Right atrium auricular region (tissue), 2 donors: Measurements from ENCODE around the gene SAP25. TPM values are rescaled to one million over a fixed set of nuclear protein-coding genes. Genes with fewer than 3 reads are reported as not detected.
"Not testable (repeated sequence)": the region's sequence is repeated elsewhere in the genome, so short reads cannot be mapped to it uniquely, and the experiment has no call there.

Source experiments
- DNase-seq: peaks from one replicate; pipeline ENCODE4 v3.0.0-alpha.2; 2019; ENCODE audit warnings: low spot score
- H3K27ac ChIP-seq, 2 donors: fragments of 200-600 bp; sonication (generic); 1 replicate in 1 of 2; 2 replicates in 1 of 2; pipeline ENCODE4 v1.5.1; 2016 to 2019
- H3K27me3 ChIP-seq, 2 donors: fragments of 200-600 bp; sonication (generic); one replicate each; pipeline versions ENCODE4 v1.5.1 to v1.6.0; 2017 to 2019
- H3K36me3 ChIP-seq: fragments of 200-600 bp; sonication (generic); one replicate; pipeline ENCODE4 v1.5.1; 2016
- H3K4me1 ChIP-seq, 2 donors: fragments of 200-600 bp; sonication (generic); one replicate each; pipeline versions ENCODE4 v1.5.1 to v1.6.0; 2017 to 2019
- H3K4me3 ChIP-seq, 2 donors: fragments of 200-600 bp; sonication (generic); 1 replicate in 1 of 2; 2 replicates in 1 of 2; pipeline ENCODE4 v1.5.1; 2017 to 2019; ENCODE audit warnings: mild to moderate bottlenecking in 1 of 2, moderate library complexity in 1 of 2
- H3K9me3 ChIP-seq, 2 donors: fragments of 200-600 bp; sonication (generic); one replicate each; pipeline ENCODE4 v1.5.1; 2019
- CTCF ChIP-seq, 2 donors: fragments of 200-600 bp; sonication (generic); IDR thresholded peaks; one replicate each; pipeline ENCODE4 v1.5.1; 2019; ENCODE audit warnings: antibody characterized with exemption in 2 of 2
- total RNA-seq, 2 donors: library from RNA; depleted of rRNA; stranded (reverse); fragments of >200 nt; gene quantifications; one replicate each; pipeline ENCODE4 v1.1.0, GENCODE V29; 2016

SAP25 gene
- total RNA-seq, 2 donors from 2014 or later = not detected

- peaks cover 24% of the 10 kb centered on the region for H3K36me3 ChIP-seq
- H3K4me1 ChIP-seq = peaks cover 0 to 7% of the 10 kb centered on the region in 2 donors
- H3K27me3 ChIP-seq = no peaks in the 10 kb centered on the region
- DNase-seq = no peak
- no peaks in the 10 kb centered on the region for H3K9me3 ChIP-seq
- TF ChIP-seq CTCF (IDR thresholded peaks at IDR 0.05) = no peak
- H3K27ac ChIP-seq = no peak overlapping the region
- H3K4me3 ChIP-seq = no peak overlapping the region
Observed at GRCh38 chr7:100553032-100553431, 20.7 kb downstream of the SAP25 start.

- H3K9me3 ChIP-seq = no peaks in the 10 kb centered on the region
- DNase-seq = no peak
- TF ChIP-seq CTCF (IDR thresholded peaks at IDR 0.05) = no peak
- no peak overlapping the region for H3K27ac ChIP-seq
- H3K4me1 ChIP-seq = peaks cover 0 to 12% of the 10 kb centered on the region in 2 donors
- peaks cover 24% of the 10 kb centered on the region for H3K36me3 ChIP-seq
- no peaks in the 10 kb centered on the region for H3K27me3 ChIP-seq
- H3K4me3 ChIP-seq = no peak overlapping the region
Observed at GRCh38 chr7:100552532-100552931, 21.2 kb downstream of the SAP25 start.

- not testable (repeated sequence) for H3K27me3 ChIP-seq, H3K4me3 ChIP-seq, DNase-seq, H3K9me3 ChIP-seq
- Histone ChIP-seq H3K36me3 (peaks cover 13% of the 10 kb centered on the region), H3K4me1 (peaks cover 0 to 53% of the 10 kb centered on the region in 2 donors), H3K27ac (peak overlapping the region; percentile 85 to 88)
Observed at GRCh38 chr7:100548446-100548845, 25.3 kb downstream of the SAP25 start.

- H3K9me3 ChIP-seq = no peaks in the 10 kb centered on the region
- peaks cover 8% of the 10 kb centered on the region for H3K36me3 ChIP-seq
- H3K27ac ChIP-seq = peak overlapping the region; percentile 85 to 88
- no peak overlapping the region for H3K4me3 ChIP-seq
- no peak for DNase-seq
- H3K27me3 ChIP-seq = no peaks in the 10 kb centered on the region
- H3K4me1 ChIP-seq = peaks cover 0 to 53% of the 10 kb centered on the region in 2 donors
- no peak for TF ChIP-seq CTCF (IDR thresholded peaks at IDR 0.05)
Observed at GRCh38 chr7:100547872-100548271, 25.8 kb downstream of the SAP25 start.

- peak overlapping the region; percentile 85 to 88 for H3K27ac ChIP-seq
- no peak for TF ChIP-seq CTCF (IDR thresholded peaks at IDR 0.05)
- no peak overlapping the region for H3K4me3 ChIP-seq
- H3K36me3 ChIP-seq = peaks cover under 1% of the 10 kb centered on the region
- peaks cover 0 to 53% of the 10 kb centered on the region in 2 donors for H3K4me1 ChIP-seq
- no peak for DNase-seq
- no peaks in the 10 kb centered on the region for H3K27me3 ChIP-seq
- no peaks in the 10 kb centered on the region for H3K9me3 ChIP-seq
Observed at GRCh38 chr7:100546926-100547800, 26.5 kb downstream of the SAP25 start.

GRCh38 chr7:100546129-100546925 lies 27.4 kb downstream of the SAP25 start:
- Histone ChIP-seq H3K4me3 (no peak overlapping the region), H3K27me3 (no peaks in the 10 kb centered on the region), H3K4me1 (peaks cover 0 to 53% of the 10 kb centered on the region in 2 donors), H3K36me3 (no peaks in the 10 kb centered on the region), H3K27ac (peak overlapping the region; percentile 85 to 88), H3K9me3 (no peaks in the 10 kb centered on the region)
- no peak for TF ChIP-seq CTCF (IDR thresholded peaks at IDR 0.05)
- DNase-seq = no peak
